HG03571 (cell line): ENCODE measurements around the gene UBE3B.
"Not testable (repeated sequence)": the region's sequence is repeated elsewhere in the genome, so short reads cannot be mapped to it uniquely, and the experiment has no call there.

Experiments used
- ATAC-seq: cut with Tn5 transposase; IDR thresholded peaks from one replicate; pipeline ENCODE4 v1.9.1; 2021; ENCODE audit not compliant: unreplicated experiment

The UBE3B gene

GRCh38 chr12:109473006-109473405 is 4.4 kb upstream of the UBE3B start:
- no peak for ATAC-seq

DNA sequence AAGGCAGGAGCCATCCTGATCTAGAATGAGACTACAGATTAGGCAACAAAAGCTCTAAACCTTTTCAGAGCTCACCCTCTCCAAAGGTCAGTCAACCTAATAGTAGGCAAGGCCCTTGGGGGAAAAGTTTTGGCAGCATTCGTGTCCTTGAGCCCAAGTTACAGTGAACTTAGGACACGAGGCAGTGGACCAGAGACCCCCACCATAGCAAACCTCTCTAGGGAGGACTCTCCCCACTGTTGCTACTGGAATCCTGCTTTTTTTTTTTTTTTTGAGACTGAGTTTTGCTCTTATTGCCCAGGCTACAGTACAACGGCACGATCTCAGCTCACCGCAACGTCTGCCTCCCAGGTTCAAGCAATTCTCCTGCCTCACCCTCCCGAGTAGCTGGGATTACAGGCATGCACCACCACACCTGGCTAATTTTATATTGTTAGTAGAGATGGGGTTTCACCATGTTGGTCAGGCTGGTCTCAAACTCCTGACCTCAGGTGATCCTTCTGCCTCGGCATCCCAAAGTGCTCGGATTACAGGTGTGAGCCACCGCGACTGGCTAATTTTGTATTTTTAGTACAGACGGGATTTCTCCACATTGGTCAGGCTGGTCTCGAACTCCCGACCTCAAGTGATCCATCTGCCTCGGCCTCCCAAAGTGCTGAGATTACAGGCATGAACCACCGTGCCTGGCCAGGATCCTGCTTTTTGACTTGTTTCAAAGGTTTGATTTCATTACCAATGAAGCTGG is 3.7 kb upstream of the UBE3B start:
- ATAC-seq: not testable (repeated sequence)

DNA sequence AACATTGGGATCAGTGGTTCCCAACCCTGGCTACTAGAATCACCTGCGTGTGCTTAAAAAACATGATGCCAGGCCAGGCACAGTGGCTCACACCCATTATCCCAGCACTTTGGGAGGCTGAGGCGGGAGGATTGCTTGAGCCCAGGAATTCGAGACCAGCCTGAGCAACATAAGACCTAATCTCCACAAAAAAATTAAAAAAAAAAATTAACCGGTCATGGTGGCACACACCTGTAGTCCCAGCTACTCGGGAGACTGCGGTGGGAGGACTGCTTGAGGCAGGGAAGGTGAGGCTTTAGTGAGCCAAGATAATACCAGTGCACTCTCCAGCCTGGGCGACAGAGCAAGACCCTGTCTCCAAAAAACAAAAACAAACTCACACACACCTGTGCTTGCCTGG is 2.3 kb upstream of the UBE3B start:
- ATAC-seq: no peak

DNA sequence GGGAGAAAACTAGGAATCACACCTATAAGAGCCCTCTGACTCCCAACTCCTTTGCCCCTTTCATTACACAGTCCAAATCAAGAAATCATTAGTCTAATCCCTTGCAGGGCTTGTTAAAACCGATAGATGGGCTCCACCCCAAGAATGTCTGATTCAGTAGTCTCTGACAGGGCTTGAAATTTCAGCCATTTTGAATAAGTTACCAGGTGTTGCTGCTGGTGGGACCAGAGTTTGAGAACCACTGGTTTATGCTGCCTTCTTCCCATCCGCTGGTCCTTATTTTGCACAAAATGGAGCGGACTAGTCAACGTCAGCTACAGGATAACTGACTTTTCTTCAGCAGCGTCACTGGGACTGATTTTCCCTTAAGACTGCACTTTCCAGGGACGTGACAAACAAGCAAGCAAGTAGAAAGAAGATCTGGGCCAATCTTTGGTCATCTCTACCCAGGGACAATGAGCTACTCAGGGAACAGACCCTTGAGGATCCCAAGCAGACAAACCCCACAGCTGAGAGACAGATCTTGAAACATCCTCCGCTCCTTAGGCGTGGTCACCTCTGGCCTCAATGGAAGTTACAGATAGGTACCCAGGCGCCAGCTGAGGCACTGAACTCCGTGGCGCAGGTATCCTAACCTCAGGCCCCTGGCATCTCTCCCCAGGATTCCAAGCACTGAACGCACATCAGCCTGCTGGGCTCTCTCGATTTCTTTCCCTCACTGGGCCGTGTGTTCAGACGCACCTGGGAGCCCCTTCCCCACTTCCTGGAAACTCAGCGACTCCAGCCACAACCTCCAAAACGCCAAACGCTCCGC is 1.2 kb upstream of the UBE3B start:
- no peak for ATAC-seq

- no peak for ATAC-seq
These were observed 638 bp upstream of the UBE3B start for GRCh38 chr12:109476807-109477184.

GRCh38 chr12:109477963-109478315 is 505 bp downstream of the UBE3B start:
- ATAC-seq: no peak

DNA sequence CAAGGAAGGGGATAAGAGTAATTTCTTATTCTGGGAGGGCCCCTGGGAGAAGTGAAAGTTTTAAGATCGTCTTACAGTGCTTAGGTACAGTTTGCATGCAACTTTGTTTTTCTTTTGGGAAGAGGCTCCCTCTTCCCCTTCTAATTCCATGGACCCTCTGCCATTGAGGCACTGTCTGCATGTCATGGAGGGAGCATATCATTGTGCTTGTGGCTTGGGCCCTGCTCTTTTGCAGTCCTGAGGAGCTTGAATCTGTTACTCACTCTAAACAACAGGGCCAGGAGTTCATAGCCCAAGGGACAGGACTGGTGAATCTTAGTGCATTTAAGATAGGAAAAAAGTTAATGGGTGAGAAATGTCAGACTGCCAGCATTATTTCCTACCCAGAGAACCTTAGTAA is 2.3 kb downstream of the UBE3B start:
- ATAC-seq: no peak

DNA sequence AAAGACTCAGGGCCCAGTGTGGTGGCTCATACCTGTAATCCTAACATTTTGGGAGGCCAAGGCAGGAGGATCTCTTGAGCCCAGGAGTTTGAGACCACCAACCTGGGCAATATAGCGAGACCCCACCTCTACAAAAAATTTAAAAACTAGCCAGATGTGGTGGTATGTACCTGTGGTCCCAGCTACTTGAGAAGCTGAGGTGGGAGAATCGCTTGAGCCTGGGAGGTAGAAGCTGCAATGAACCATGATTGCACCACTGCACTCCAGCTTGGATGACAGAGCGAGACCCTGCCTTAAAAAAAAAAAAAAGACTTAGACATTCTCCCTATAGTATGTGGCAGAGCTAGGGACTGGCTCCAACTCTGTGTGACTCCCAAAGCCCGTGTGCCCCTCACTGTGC is 2.9 kb downstream of the UBE3B start:
- ATAC-seq: no peak

DNA sequence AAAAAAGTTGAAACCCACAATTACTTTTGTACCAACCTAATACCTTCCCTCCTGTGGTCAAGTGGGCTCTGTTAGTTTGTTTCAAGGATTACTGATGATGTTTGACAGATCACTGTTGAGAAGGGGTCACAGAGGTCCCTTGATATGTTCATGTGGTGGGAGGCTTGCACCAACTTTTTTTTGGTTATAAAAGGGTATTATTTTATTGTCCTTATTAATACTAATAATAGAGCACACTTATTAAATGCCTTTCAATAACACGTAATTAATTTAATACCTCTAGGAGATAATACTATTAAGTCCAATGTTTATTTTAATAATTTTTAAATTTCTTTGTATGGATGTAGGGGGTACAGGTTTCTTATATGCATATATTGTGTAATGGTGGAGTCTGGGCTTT is 4.4 kb downstream of the UBE3B start:
- ATAC-seq: no peak

- ATAC-seq: no peak
These were observed 5.1 kb downstream of the UBE3B start for GRCh38 chr12:109482491-109482890.

DNA sequence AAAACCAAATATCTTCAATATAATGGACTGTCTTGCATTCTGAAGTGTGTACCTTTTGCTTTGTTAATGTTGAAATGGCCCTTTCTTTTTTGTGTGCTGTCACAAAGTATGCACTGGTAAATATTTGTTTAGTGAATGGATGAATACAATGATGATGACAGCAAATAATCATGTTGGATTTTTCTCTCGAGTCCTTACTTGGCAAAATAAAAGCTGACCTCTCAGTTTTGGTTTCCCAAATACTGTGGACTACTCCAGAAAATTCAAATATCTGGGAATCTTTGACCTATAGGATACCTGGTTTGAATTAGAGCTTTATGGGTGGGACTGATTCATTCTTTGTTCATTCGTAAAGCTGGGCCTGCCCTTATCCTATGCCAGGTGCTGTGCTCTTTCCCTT is 5.5 kb downstream of the UBE3B start:
- no peak for ATAC-seq

GRCh38 chr12:109483346-109483745 is 5.9 kb downstream of the UBE3B start:
- no peak for ATAC-seq

DNA sequence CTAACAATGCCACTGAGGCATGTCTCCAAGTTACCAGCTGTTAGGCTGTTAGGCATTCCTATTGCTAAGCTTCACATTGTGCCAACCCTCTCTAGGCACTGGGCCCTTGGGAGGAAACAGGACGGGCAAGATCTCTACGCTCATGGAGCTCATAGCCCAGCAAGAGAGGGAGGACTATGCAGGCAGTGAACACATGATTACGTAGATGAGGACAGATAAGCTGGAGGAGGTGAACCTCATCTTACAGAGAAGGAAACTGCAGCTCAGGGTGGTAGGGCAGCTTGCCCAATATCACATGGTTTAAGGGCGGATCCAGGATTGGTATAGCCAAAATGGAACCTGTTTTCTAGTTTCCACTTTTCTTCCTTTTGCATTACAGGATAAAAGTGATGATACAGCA is 7.8 kb downstream of the UBE3B start:
- no peak for ATAC-seq

GRCh38 chr12:109487181-109488050 is 10.0 kb downstream of the UBE3B start:
- no peak for ATAC-seq

DNA sequence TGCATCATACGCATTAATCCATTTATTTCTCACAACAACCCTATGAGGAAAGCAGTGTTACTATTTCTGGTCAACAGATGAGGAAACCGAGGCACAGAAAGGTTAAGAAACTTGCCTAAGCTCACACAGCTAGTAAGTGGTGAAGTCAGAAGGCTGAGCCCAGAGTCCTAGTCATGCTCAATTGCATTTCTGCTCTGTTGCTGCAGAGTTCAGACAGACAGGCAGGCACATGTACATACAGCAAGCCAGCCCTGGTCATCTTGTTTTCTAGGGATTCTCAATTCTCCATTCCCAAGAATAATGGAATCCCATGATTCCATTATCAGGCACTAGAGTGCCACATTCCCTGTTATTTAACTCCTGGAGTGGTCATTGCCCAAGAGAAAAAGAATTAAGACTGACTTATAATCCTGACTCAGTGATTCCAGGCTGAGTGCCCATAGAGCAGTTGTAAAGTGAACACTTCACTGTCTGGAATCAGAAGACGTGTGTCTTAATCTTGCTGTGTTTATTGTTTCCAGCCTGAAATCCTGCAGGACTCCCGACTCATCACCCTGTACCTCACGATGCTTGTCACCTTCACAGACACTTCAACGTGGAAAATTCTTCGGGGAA is 10.7 kb downstream of the UBE3B start:
- ATAC-seq: no peak

DNA sequence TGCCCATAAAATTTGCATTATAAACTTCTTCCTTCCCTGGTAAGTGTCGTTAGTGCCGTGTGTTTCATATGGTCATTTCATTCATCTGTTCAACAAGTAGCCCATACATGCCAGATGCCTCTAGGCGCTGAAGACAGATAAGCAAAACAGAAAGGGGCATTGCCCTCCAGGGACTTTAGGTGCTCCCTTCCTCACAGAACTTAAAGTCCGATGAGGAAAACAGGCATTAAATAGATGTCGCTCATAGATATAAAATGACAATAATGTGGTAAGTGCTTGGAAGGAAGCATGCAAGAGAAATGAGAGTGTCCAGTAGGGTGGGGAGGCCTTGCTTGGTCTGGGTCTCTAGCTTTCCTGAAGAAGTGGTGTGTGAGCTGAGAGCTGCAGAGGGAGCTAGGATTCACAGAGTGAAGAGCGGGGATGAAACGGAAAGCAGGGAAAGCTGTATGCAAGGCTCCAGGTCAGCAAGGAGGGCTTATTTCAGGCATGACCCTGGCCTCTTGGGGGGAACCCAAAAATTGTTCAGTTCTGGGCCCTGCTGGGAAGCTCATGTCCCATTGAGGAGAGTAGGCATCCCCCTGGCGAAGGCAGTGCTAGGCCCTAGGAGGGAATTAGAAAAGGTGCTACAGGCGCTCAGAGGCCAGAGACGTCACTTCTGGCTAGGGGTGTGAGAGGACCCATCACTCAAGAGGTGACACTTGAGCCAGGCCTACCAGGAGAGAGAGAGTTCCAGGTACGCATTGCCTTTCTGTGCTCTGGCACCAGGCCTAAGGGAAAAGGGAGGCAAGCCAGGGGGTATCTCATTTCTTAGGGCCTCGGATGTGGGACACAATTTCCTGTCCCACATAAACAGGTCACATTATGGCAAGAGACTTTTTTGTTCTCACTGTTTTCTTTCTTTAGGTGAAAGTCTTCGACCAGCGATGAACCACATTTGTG is 11.9 kb downstream of the UBE3B start:
- ATAC-seq: no peak

DNA sequence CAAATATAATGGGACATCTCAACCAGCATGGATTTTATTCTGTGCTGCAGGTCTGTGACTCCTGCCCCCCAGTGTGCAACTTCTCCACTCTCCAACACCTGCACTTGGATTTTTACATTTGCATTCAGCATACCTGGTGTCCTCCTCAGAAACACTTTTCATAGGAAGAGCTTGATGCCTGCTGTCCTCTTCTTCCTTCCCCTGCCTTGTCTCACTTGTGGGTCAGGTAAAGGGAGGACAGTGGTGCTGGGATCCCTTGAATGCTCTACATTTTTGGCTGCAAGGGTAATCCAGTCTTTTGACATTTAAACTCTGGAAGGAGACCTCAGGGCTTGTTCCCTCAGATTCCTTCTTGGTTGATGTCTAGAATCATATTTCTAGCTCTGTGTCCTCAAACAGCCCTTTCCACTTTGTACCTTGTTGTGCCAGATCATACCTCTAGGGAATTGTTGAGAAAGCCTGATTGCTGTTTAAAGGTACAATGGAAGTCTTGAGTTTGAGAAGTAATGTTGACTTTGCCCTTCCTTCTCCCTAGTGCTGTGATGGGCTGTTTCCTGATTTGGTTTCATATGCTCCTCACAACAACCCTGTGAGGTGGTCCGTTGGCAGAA is 12.6 kb downstream of the UBE3B start:
- no peak for ATAC-seq

GRCh38 chr12:109491671-109492070 is 14.2 kb downstream of the UBE3B start:
- no peak for ATAC-seq

- ATAC-seq: no peak
These were observed 14.9 kb downstream of the UBE3B start for GRCh38 chr12:109492371-109492770.

DNA sequence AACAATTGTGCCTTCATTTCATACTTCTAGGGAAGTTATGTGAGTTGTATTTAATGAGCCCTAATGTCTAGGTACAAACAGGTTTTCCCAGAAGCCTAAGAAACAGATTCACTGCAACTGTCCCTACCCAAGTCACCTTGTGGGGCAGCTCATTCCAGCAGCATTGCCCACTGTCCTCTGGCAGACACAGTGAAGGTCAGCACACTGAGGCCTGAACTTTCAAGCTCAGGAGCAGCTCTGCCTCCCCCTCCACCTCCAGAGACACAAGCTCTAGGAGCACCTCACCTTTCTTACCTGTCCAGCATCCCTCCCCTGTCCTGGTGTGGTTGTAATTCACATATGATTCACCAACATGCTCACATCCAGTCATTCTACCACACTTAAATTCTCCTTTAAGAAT is 15.7 kb downstream of the UBE3B start:
- ATAC-seq: no peak
